MV-4-11 (cell line): Measurements from ENCODE around the gene ZNF646.

Experiments
- DNase-seq: peaks from one replicate; lab custom pipeline; 2025; lab: John Stamatoyannopoulos, UW

The ZNF646 gene

GRCh38 chr16:31108035-31108793 lies 34.0 kb downstream of the ZNF646 start, which contains the start of gene BCKDK:
Gene BCKDK (plus strand): TSS chr16:31108386. CDS start chr16:31109224, 838 bp downstream.
- DNase-seq = peak; percentile 72

- DNase-seq = no peak
Observed at GRCh38 chr16:31108794-31109558, 34.8 kb downstream of the ZNF646 start.

GRCh38 chr16:31109622-31110021 lies 35.4 kb downstream of the ZNF646 start:
- no peak for DNase-seq

GRCh38 chr16:31110106-31111034 lies 36.1 kb downstream of the ZNF646 start:
- no peak for DNase-seq

- DNase-seq = no peak
Observed at GRCh38 chr16:31111881-31112466, 37.8 kb downstream of the ZNF646 start.

- DNase-seq = no peak
Observed at GRCh38 chr16:31112711-31113110, 38.5 kb downstream of the ZNF646 start.

- peak; percentile 76 for DNase-seq
Observed at GRCh38 chr16:31113121-31114120, 39.2 kb downstream of the ZNF646 start.

- DNase-seq = no peak
Observed at GRCh38 chr16:31114468-31114867, 40.2 kb downstream of the ZNF646 start.

- peak; percentile 98 for DNase-seq
Observed at GRCh38 chr16:31117384-31118222, 43.4 kb downstream of the ZNF646 start, which contains the start of gene KAT8. Gene KAT8 (plus strand): TSS chr16:31117664. CDS start chr16:31117682, 18 bp downstream.

GRCh38 chr16:31118223-31119155 lies 44.3 kb downstream of the ZNF646 start:
- DNase-seq = peak; percentile 51

GRCh38 chr16:31120129-31120528 lies 45.9 kb downstream of the ZNF646 start:
- no peak for DNase-seq

GRCh38 chr16:31125844-31126243 lies 51.6 kb downstream of the ZNF646 start:
- DNase-seq = no peak

- no peak for DNase-seq
Observed at GRCh38 chr16:31127182-31127581, 53.0 kb downstream of the ZNF646 start.

GRCh38 chr16:31128711-31129567 lies 54.7 kb downstream of the ZNF646 start:
- DNase-seq = peak; percentile 95

- peak; percentile 62 for DNase-seq
Observed at GRCh38 chr16:31129568-31130335, 55.5 kb downstream of the ZNF646 start.

- peak; percentile 41 for DNase-seq
Observed at GRCh38 chr16:31130336-31130891, 56.2 kb downstream of the ZNF646 start.
